HL-60 (cell line): ENCODE results near the gene CLIC1.

ENCODE experiments used
- DNase-seq, 2 experiments: peaks; one replicate each; pipeline ENCODE4 v3.0.0-alpha.2; 2010 to 2020; ENCODE audit warnings: low read depth in 1 of 2, low spot score in 1 of 2
- H3K27ac ChIP-seq: fragments of 250-450 bp; sonication (Bioruptor Pico); replicated peaks from 2 replicates; pipeline ENCODE4 v1.5.1; 2020; ENCODE audit warnings: mild to moderate bottlenecking, moderate library complexity
- H3K27me3 ChIP-seq: fragments of 250-450 bp; sonication (Bioruptor Pico); 2 replicates; pipeline ENCODE4 v1.5.1; 2021; ENCODE audit warnings: mild to moderate bottlenecking, moderate library complexity; ENCODE audit not compliant: insufficient read depth, poor library complexity, severe bottlenecking
- H3K4me3 ChIP-seq: replicated peaks from 2 replicates; pipeline ENCODE4 v1.5.1; 2011; ENCODE audit warnings: mild to moderate bottlenecking, control low read depth, low read length; ENCODE audit not compliant: insufficient read depth
- GABPA ChIP-seq: IDR thresholded peaks from 2 replicates; pipeline ENCODE4 v1.6.1; 2012; ENCODE audit warnings: low read depth
- POLR2AphosphoS5 ChIP-seq: IDR thresholded peaks from 2 replicates; pipeline ENCODE4 v1.6.1; 2012; ENCODE audit warnings: low read depth
- SPI1 ChIP-seq: IDR thresholded peaks from 2 replicates; pipeline ENCODE4 v1.6.1; 2012; ENCODE audit warnings: low read depth, mild to moderate bottlenecking, borderline replicate concordance
- TF ChIP-seq, protein P1 (sequence below): IDR thresholded peaks from 2 replicates; pipeline ENCODE4 v1.6.1; 2012; ENCODE audit warnings: low read depth; ENCODE audit not compliant: insufficient replicate concordance
- TF ChIP-seq, protein P2 (sequence below): IDR thresholded peaks from one replicate; pipeline ENCODE4 v1.5.1; 2011; ENCODE audit warnings: low read length, control low read depth, inconsistent platforms; ENCODE audit not compliant: insufficient read depth

Gene CLIC1

DNA sequence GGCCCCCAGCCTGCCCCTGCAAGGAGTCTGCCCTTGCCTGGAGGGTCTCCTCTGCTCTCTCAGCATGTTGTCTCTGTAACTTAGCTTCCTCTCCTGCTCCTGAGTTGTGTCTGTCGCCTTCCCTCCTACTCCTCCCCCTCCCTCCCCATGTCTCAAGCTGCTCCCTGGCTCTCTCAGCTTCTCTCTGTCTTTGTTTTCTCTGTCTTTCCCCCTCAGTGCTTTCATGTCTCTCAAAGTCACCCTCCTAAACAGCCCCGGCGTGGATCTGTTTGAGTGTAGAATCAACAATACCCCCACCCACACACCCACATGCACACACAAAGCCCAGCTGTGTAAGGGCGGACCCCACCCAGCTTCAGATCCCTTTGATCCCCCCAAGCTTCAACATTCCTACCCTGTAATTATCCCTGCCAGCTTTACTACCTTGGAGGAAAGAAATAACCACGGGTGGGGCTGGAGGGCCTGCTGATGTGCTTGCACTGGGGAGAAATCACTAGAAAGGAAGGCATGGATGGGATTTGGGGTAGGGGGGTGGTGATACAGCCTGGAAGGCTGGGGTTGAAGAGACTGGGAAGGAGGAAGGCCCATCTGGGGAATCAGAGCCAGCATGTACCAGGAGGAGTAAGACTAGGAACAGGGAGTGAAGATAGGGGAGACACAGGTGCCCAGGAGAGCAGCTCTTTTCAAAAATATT is 22.2 kb downstream of the CLIC1 start:
- Histone ChIP-seq H3K4me3 (no peak overlapping the region), H3K27ac (no peak overlapping the region), H3K27me3 (no peaks in the 10 kb centered on the region)
- TF ChIP-seq SPI1 (no peak), GABPA (no peak), POLR2AphosphoS5 (no peak)
- TF ChIP-seq, protein P1, sequence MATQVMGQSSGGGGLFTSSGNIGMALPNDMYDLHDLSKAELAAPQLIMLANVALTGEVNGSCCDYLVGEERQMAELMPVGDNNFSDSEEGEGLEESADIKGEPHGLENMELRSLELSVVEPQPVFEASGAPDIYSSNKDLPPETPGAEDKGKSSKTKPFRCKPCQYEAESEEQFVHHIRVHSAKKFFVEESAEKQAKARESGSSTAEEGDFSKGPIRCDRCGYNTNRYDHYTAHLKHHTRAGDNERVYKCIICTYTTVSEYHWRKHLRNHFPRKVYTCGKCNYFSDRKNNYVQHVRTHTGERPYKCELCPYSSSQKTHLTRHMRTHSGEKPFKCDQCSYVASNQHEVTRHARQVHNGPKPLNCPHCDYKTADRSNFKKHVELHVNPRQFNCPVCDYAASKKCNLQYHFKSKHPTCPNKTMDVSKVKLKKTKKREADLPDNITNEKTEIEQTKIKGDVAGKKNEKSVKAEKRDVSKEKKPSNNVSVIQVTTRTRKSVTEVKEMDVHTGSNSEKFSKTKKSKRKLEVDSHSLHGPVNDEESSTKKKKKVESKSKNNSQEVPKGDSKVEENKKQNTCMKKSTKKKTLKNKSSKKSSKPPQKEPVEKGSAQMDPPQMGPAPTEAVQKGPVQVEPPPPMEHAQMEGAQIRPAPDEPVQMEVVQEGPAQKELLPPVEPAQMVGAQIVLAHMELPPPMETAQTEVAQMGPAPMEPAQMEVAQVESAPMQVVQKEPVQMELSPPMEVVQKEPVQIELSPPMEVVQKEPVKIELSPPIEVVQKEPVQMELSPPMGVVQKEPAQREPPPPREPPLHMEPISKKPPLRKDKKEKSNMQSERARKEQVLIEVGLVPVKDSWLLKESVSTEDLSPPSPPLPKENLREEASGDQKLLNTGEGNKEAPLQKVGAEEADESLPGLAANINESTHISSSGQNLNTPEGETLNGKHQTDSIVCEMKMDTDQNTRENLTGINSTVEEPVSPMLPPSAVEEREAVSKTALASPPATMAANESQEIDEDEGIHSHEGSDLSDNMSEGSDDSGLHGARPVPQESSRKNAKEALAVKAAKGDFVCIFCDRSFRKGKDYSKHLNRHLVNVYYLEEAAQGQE: no peak
- TF ChIP-seq, protein P2, sequence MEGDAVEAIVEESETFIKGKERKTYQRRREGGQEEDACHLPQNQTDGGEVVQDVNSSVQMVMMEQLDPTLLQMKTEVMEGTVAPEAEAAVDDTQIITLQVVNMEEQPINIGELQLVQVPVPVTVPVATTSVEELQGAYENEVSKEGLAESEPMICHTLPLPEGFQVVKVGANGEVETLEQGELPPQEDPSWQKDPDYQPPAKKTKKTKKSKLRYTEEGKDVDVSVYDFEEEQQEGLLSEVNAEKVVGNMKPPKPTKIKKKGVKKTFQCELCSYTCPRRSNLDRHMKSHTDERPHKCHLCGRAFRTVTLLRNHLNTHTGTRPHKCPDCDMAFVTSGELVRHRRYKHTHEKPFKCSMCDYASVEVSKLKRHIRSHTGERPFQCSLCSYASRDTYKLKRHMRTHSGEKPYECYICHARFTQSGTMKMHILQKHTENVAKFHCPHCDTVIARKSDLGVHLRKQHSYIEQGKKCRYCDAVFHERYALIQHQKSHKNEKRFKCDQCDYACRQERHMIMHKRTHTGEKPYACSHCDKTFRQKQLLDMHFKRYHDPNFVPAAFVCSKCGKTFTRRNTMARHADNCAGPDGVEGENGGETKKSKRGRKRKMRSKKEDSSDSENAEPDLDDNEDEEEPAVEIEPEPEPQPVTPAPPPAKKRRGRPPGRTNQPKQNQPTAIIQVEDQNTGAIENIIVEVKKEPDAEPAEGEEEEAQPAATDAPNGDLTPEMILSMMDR: no peak
- no peak for DNase-seq

DNA sequence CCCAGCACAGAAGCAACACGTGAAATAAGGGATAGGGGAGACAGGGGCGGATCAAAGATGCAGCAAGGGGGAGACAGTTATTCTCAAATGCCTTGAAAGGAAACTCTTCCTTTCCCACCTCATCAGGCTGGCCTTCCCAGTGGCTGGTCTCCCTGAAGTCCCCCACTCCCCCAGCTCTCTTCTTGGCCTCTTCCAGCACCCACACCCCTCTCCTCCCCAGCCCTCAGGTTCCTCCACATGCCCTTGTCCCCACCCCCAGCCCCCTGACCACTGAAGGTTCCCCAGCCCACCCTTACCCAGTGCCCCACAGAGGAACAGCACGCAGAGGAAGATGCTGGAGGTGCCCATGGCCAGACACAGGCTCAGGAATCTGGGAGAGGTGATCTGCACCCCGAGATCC is 22.9 kb downstream of the CLIC1 start:
- TF ChIP-seq GABPA: no peak
- TF ChIP-seq, protein P1: no peak
- H3K27me3 ChIP-seq: no peaks in the 10 kb centered on the region
- DNase-seq: no peak
- no peak overlapping the region for H3K27ac ChIP-seq
- H3K4me3 ChIP-seq: no peak overlapping the region

DNA sequence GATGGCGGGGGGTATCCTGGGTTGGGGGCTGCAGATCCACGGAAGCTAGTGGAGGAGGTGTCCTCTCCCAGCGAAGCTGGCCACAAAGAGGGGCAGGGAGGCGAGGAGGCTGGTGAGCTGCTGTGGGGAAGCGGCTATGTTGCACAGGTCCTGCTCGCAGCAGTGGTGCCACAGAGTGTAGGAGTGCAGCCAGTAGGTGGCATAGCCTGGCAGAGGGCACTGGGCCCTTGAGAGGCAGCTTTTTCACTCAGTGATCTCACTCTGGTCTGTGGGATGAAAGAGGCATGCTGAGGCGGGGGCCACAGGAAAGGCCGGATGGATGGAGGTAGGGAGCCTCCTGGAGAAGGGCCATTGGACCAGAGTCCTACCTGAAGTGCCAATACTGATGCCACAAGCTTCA is 24.0 kb downstream of the CLIC1 start:
- TF ChIP-seq SPI1 (no peak), POLR2AphosphoS5 (no peak), GABPA (no peak)
- TF ChIP-seq, protein P2: peak; percentile 10
- TF ChIP-seq, protein P1: no peak
- H3K27me3 ChIP-seq: no peaks in the 10 kb centered on the region
- no peak overlapping the region for H3K4me3 ChIP-seq
- DNase-seq: peak in 1 of 2 experiments; percentile 33
- H3K27ac ChIP-seq: no peak overlapping the region
